Fibroblast of skin of right biceps (primary cell): Measurements from ENCODE around the gene ODAD3.
"Not testable (repeated sequence)": the region's sequence is repeated elsewhere in the genome, so short reads cannot be mapped to it uniquely, and the experiment has no call there.

Experiments
- DNase-seq: peaks from one replicate; pipeline ENCODE4 v3.0.0-alpha.2; 2013

Gene ODAD3

GRCh38 chr19:11401808-11402543, 32.9 kb downstream of the ODAD3 start:
- DNase-seq: no peak

- DNase-seq: peak; percentile 5
Measured at GRCh38 chr19:11400798-11401197, 34.1 kb downstream of the ODAD3 start.

- DNase-seq: no peak
Measured at GRCh38 chr19:11399667-11400066, 35.3 kb downstream of the ODAD3 start.

- DNase-seq: no peak
Measured at GRCh38 chr19:11397089-11397610, 37.8 kb downstream of the ODAD3 start.

GRCh38 chr19:11390933-11391680, 43.8 kb downstream of the ODAD3 start:
- no peak for DNase-seq

- DNase-seq: no peak
Measured at GRCh38 chr19:11390359-11390758, 44.6 kb downstream of the ODAD3 start.

- DNase-seq: no peak
Measured at GRCh38 chr19:11387162-11388034, 47.5 kb downstream of the ODAD3 start.

- no peak for DNase-seq
Measured at GRCh38 chr19:11384778-11385129, 50.2 kb downstream of the ODAD3 start.

- no peak for DNase-seq
Measured at GRCh38 chr19:11383706-11384048, 51.2 kb downstream of the ODAD3 start.

GRCh38 chr19:11382898-11383705, 51.8 kb downstream of the ODAD3 start:
- no peak for DNase-seq

GRCh38 chr19:11380653-11381537, 54.0 kb downstream of the ODAD3 start:
- DNase-seq: peak; percentile 97

GRCh38 chr19:11379857-11380350, 55.0 kb downstream of the ODAD3 start:
- DNase-seq: no peak

- not testable (repeated sequence) for DNase-seq
Measured at GRCh38 chr19:11379269-11379845, 55.6 kb downstream of the ODAD3 start.

GRCh38 chr19:11378319-11379189, 56.4 kb downstream of the ODAD3 start:
- DNase-seq: peak; percentile 85

- peak; percentile 35 for DNase-seq
Measured at GRCh38 chr19:11377756-11378155, 57.2 kb downstream of the ODAD3 start.

GRCh38 chr19:11377237-11377636, 57.7 kb downstream of the ODAD3 start:
- DNase-seq: peak; percentile 96

- DNase-seq: no peak
Measured at GRCh38 chr19:11375143-11375948, 59.6 kb downstream of the ODAD3 start.

- DNase-seq: peak; percentile 99
Measured at GRCh38 chr19:11374433-11375142, 60.3 kb downstream of the ODAD3 start, which contains the start of gene SWSAP1. Gene SWSAP1 (plus strand): TSS chr19:11374666. CDS start chr19:11374681, 15 bp downstream.
